GM19351 (cell line): Measurements from ENCODE around the gene RUNX1.
"Not testable (repeated sequence)": the region's sequence is repeated elsewhere in the genome, so short reads cannot be mapped to it uniquely, and the experiment has no call there.

Experiments
- ATAC-seq: cut with Tn5 transposase; IDR thresholded peaks from one replicate; pipeline ENCODE4 v1.9.1; 2021; ENCODE audit warnings: mild to moderate bottlenecking, moderate library complexity; ENCODE audit not compliant: unreplicated experiment

Gene RUNX1

DNA sequence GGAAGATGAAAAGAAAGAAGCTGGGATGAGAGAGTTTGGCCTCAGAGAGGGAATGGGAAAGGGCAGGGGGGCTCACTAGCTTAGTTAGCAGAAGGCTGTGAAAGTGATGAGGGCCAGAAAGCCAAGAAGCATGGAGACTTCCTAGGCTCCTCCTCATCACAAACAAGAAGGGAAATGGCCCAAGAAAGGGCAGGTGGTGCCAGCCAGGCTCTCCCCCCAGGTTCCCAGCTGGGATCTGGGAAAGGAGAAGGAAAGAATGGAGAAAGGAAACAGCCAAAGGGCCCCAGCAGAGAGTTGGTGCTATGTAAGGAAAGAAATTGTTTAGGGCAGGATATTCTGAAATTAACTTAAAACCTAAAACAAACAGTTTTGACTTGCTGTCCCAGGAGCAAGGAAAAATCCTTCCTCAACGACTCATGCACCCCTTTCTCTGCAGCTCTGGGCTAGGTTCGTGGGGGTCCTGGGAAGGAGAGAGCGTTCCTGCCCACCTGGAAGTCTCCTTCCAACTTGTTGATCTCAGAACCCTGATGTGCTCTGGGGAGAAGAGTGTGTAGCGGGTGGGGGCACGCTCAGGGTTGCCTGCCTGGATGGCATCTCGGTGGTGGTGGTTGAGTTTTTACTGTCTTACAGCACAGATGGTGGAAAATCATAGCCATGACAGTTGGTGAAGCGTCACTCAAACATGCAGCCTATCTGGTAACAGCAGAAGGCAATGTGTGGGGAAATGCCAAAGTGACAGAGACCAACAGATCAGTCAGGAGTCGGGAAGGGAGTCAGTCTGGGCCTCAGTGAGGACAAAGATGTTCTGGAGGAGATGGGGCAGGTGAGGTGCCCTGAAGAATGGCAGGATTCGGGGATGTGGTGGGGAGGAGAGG lies 233.0 kb downstream of the RUNX1 start:
- no peak for ATAC-seq

GRCh38 chr21:34814529-34814951 lies 234.6 kb downstream of the RUNX1 start:
- no peak for ATAC-seq

DNA sequence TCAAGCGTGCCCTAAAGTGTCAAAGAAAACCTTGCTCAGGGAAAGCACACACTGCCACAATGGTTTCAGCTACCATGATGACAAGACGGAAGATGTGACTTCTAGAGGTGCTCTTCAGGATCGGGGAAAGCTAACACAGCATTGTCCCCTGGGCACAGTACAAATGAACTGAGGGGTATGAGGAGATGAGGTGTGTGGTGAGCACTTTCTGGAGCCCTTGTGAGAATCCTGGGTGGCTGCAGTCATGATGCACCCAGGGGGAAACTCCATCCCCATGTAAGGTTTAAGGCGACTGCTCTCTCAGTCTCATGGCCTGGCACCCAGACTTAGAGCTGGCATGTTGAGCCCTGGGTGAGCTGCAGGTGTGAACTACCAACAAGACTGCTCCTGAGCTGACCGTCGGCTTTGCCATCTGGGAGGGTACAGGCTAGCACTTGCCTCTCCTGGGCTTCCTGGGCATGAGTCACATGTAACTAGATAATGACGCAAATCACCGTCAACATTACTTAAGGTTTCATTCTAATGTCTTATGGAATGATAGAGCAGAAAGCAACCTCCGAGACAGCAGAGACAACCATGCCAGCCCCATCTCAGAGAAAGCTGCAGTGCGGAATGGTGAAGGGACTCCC lies 235.7 kb downstream of the RUNX1 start:
- ATAC-seq: no peak

DNA sequence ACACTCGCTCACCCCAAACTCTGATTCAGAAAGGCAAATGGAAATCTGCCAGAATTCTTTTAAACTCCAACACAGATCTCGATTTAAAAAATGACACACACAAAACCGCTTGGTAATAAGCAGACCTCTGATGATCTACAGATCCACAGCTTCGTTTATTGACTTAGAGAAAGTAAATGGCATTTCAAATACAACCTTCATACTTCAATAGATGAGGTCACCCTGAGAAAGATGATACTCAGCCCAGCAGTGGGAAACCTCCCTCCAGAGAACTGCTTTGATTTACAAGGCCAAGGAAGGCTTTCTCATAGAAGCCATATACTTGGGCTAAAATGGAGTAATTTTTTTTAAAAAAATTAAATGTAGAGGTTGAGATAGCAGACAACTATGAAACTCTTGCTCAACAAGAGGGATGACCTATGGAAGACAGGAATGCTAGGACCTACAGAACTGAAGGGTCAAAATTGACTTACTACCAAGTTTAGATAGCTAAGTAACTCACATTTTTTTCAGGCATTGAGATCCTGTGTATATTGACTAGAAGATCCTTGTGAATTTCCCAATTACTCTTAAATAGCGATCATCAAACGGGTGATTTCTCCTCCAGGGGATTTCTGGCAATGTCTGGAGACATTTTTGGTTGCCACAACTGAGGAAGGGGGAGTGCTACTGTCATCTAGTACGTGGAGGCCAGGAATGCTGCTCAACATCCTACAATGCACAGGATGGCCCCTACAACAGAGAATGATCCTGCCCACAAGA lies 236.4 kb downstream of the RUNX1 start:
- ATAC-seq: no peak

GRCh38 chr21:34811368-34811767 lies 237.7 kb downstream of the RUNX1 start:
- no peak for ATAC-seq

DNA sequence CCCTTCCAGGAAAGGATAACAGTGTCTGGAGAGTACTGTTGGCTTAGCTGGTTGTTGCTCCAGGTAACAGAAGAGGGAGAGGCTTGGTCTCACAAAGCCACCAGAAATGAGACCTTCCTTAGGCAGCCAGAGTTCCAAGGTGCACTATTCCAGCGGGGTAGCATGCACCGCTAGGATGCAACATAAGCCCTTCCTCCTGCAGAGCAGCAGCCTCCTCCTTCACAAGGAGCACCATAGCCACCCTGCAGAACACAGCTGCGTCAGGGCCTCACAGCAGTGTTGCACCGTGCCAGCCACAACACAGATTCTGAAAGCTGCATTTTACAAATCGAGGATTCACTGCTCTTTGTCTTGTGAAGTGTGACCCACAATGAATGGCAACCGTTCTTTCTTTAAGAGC lies 238.3 kb downstream of the RUNX1 start:
- ATAC-seq: no peak

DNA sequence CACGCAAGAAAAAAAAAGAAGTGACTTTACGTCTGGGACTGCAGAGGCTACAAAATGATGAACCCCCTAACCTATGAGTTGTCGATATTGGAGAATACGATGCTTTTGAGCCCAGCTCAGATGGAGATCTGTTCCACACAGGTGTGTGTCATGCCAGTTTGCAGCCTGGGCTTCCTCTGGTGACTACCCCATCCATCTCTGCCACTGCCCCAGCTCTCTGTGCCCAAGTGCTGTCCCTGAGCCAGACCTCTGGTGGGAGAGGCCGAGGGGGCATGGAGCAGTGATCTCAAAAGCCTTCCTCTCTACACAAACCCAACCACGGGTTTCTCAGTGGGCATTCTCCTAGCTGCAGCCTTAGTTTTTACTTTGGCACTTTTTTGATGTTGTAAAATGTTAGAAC lies 239.3 kb downstream of the RUNX1 start:
- no peak for ATAC-seq

DNA sequence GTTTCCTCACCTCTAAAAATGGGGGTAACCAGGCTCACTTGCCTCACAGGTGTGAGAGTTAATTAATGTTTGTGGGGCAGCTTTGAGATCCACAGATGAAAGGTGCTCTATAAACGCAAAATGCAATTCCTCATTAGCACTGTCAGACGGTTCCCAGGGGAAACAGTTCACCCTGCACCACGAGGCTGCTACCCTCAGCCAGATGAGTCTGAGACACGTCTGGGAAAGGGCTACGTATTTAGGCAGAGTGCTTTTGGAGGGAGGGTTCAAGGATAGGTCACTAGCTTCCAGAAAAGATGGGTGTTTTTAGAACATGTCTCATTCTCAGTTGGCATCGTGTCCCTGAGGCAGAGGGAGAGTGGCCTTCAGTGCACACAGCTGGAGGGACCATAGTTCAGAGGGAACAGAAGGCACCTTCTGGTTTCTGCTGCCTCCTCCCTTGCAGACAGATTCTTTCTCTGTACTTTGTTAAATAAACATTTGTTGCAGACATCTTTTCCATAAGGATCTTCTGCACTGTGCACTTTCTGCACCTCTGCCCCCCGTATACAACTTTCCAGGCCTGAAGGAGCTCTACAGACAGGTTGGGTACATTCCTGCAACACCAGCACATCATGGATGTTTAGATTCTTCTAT lies 240.4 kb downstream of the RUNX1 start:
- ATAC-seq: no peak

- peak; percentile 37 for ATAC-seq
Measured at GRCh38 chr21:34807881-34808568, 241.1 kb downstream of the RUNX1 start.

- peak; percentile 63 for ATAC-seq
Measured at GRCh38 chr21:34807146-34807880, 241.8 kb downstream of the RUNX1 start.

- no peak for ATAC-seq
Measured at GRCh38 chr21:34806423-34806822, 242.7 kb downstream of the RUNX1 start.

GRCh38 chr21:34805157-34805556 lies 243.9 kb downstream of the RUNX1 start:
- no peak for ATAC-seq

GRCh38 chr21:34804584-34804983 lies 244.5 kb downstream of the RUNX1 start:
- not testable (repeated sequence) for ATAC-seq

GRCh38 chr21:34803782-34804370 lies 245.2 kb downstream of the RUNX1 start:
- ATAC-seq: no peak

DNA sequence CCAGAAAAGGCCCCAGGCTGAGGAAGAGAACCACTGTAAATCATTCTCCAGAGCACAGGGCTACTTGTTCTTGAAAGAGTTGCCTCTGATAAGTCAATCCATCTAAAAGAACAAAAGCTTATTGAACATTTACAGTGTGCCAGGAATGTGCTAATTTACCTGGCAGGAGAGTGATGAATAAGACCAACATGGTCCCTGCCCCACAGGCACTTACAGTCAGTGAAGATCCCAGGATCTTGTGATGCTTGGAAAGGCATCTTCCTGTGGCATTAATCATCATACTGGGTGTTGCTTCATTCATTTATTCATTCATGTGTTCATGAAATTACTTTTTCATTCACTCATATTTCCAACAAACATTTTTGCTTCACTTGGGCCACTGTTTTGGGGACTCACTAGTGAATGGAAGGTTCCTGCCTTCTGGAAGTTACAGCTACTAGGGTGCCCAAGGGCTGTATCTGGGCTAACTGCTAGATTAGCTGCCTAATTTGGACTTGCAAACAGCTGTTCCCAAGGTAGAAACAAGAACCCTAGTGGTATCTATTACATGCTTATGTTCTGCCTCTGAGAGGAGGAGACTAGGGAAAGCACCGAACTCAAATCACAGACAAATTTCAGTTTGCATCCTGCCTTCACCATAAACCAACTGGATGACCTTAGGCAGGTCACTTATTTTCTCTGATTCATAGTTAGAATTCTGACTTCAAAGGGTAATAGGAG lies 246.8 kb downstream of the RUNX1 start:
- no peak for ATAC-seq

- no peak for ATAC-seq
Measured at GRCh38 chr21:34801519-34802132, 247.5 kb downstream of the RUNX1 start.

- ATAC-seq: no peak
Measured at GRCh38 chr21:34800797-34801518, 248.1 kb downstream of the RUNX1 start.

DNA sequence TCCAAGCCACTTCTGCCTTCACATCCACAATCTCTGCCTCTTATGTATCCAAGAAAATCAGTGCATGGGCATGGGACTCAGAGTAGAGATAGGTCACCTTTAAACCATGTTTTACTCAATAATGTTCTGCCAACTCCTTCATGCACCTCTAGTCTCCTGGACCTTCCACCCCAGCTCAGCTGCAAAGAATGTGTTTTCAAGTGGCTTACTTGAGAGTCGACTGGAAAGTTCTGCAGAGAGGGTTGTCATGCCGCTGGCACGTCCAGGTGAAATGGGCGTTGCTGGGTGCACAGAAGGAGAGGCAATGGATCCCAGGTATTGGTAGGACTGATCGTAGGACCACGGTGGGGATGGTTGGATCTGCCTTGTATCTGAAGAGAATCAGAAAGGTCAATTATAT lies 250.0 kb downstream of the RUNX1 start:
- ATAC-seq: no peak
